Activated CD4-positive, alpha-beta T cell treated with anti-CD3 and anti-CD28 coated beads, Interleukin-2, amount 10 ng/mL, durations not matched to agents 7 days and 5 days (primary cell): Measurements from ENCODE around the gene BIRC5. TPM values are rescaled to one million over a fixed set of nuclear protein-coding genes. Genes with fewer than 3 reads are reported as not detected.
"Not testable (repeated sequence)": the region's sequence is repeated elsewhere in the genome, so short reads cannot be mapped to it uniquely, and the experiment has no call there.

ENCODE experiments used
- CTCF ChIA-PET: fragments of 350-600 bp; sonication (Branson Sonifier 250); formaldehyde crosslinking; loops from one replicate; lab custom pipeline; 2021; ENCODE audit warnings: antibody characterized with exemption; lab: Charles Lee
- POLR2A ChIA-PET: fragments of 350-600 bp; sonication (Branson Sonifier 250); formaldehyde crosslinking; loops from one replicate; lab custom pipeline; 2021; ENCODE audit warnings: antibody characterized with exemption; lab: Charles Lee
- DNase-seq: peaks from one replicate; pipeline ENCODE4 v3.0.0-alpha.2; 2020
- H3K27ac Mint-ChIP-seq: one replicate; pipeline ENCODE4 v1.8.0; 2021; ENCODE audit warnings: mild to moderate bottlenecking, moderate library complexity, mixed read lengths
- H3K27me3 Mint-ChIP-seq: one replicate; pipeline ENCODE4 v1.8.0; 2021; ENCODE audit warnings: mixed read lengths
- H3K36me3 Mint-ChIP-seq: one replicate; pipeline ENCODE4 v1.8.0; 2021; ENCODE audit warnings: low read depth, mixed read lengths
- H3K4me1 Mint-ChIP-seq: one replicate; pipeline ENCODE4 v1.8.0; 2021; ENCODE audit warnings: mixed read lengths
- H3K4me3 Mint-ChIP-seq: one replicate; pipeline ENCODE4 v1.8.0; 2021; ENCODE audit warnings: mild to moderate bottlenecking, moderate library complexity, mixed read lengths
- H3K9me3 Mint-ChIP-seq: one replicate; pipeline ENCODE4 v1.8.0; 2021; ENCODE audit warnings: mixed read lengths
- total RNA-seq, 2 experiments: library from RNA; stranded (reverse); gene quantifications; one replicate each; pipeline ENCODE4 v1.2.3, GENCODE V29; 2021

Gene BIRC5
- 100 to 1,000 TPM; 113 to 117 TPM for total RNA-seq

GRCh38 chr17:78214016-78214705 is at the start of gene BIRC5:
Gene BIRC5 (plus strand): TSS chr17:78214253. CDS start chr17:78214317, 64 bp downstream.
- Mint-ChIP-seq H3K4me3 (peak within 1 kb of the TSS; percentile 95), H3K4me1 (peaks cover 25% of the 10 kb centered on the region), H3K27me3 (no peaks in the 10 kb centered on the region), H3K27ac (peak within 1 kb of the TSS; percentile 95), H3K9me3 (no peaks in the 10 kb centered on the region), H3K36me3 (peaks cover 23% of the 10 kb centered on the region)
- DNase-seq, result peak; percentile 93
- ChIA-PET POLR2A (no interaction called here), CTCF (interaction anchor here (0.7 to 1.7 kb wide), 3 partner anchors 12 to 92 kb away, joined by 3 to 4 read pairs (median 3); no protein-coding TSS in a partner anchor)

- Mint-ChIP-seq H3K36me3 (no peaks in the 10 kb centered on the region), H3K9me3 (no peaks in the 10 kb centered on the region), H3K4me1 (peaks cover 8% of the 10 kb centered on the region), H3K27me3 (no peaks in the 10 kb centered on the region), H3K27ac (no peak overlapping the region), H3K4me3 (no peak overlapping the region)
- POLR2A ChIA-PET, result no interaction called here
- CTCF ChIA-PET, result interaction anchor here (1.5 to 1.9 kb wide), 2 partner anchors 20 to 27 kb away, joined by 4 to 5 read pairs; no protein-coding TSS in a partner anchor
- no peak for DNase-seq
Observed at GRCh38 chr17:78164748-78165607, 49.1 kb upstream of the BIRC5 start.

- ChIA-PET CTCF (interaction anchor here (0.8 kb wide), 1 partner anchor 10 kb away, joined by 3 read pairs; no protein-coding TSS in a partner anchor), POLR2A (no interaction called here)
- DNase-seq, result no peak
- peaks cover 2% of the 10 kb centered on the region for H3K36me3 Mint-ChIP-seq
- no peaks in the 10 kb centered on the region for H3K9me3 Mint-ChIP-seq
- H3K27ac Mint-ChIP-seq, result no peak overlapping the region
- H3K4me1 Mint-ChIP-seq, result peaks cover 16% of the 10 kb centered on the region
- no peak overlapping the region for H3K4me3 Mint-ChIP-seq
- H3K27me3 Mint-ChIP-seq, result no peaks in the 10 kb centered on the region
Observed at GRCh38 chr17:78166416-78166815, 47.6 kb upstream of the BIRC5 start.

GRCh38 chr17:78168242-78168902 is 45.7 kb upstream of the BIRC5 start, which contains the start of gene SYNGR2:
Gene SYNGR2 (plus strand): TSS chr17:78168581. CDS start chr17:78168617, 36 bp downstream.
- Mint-ChIP-seq H3K4me3 (peak within 1 kb of the TSS; percentile 69), H3K9me3 (no peaks in the 10 kb centered on the region), H3K36me3 (peaks cover 11% of the 10 kb centered on the region), H3K27me3 (no peaks in the 10 kb centered on the region), H3K4me1 (peaks cover 34% of the 10 kb centered on the region), H3K27ac (peak within 1 kb of the TSS; percentile 36)
- DNase-seq, result peak; percentile 88
- ChIA-PET CTCF (interaction anchor here (1.4 kb wide), 1 partner anchor 34 kb away, joined by 3 read pairs; no protein-coding TSS in a partner anchor), POLR2A (no interaction called here)

- Mint-ChIP-seq H3K4me1 (peaks cover 42% of the 10 kb centered on the region), H3K27me3 (no peaks in the 10 kb centered on the region), H3K4me3 (peak overlapping the region; percentile 69), H3K9me3 (no peaks in the 10 kb centered on the region), H3K36me3 (peaks cover 19% of the 10 kb centered on the region), H3K27ac (peak overlapping the region; percentile 31)
- CTCF ChIA-PET, result interaction anchor here (0.6 to 1.4 kb wide), 5 partner anchors 10 to 606 kb away, joined by 3 read pairs; no protein-coding TSS in a partner anchor
- DNase-seq, result peak; percentile 49
- POLR2A ChIA-PET, result no interaction called here
Observed at GRCh38 chr17:78168903-78169793, 44.9 kb upstream of the BIRC5 start.

- H3K36me3 Mint-ChIP-seq, result peaks cover 29% of the 10 kb centered on the region
- peaks cover 54% of the 10 kb centered on the region for H3K4me1 Mint-ChIP-seq
- H3K27ac Mint-ChIP-seq, result peak overlapping the region; percentile 32
- DNase-seq, result no peak
- CTCF ChIA-PET, result interaction anchor here (0.5 to 0.6 kb wide), 2 partner anchors 11 to 86 kb away, joined by 3 read pairs; no protein-coding TSS in a partner anchor
- H3K9me3 Mint-ChIP-seq, result no peaks in the 10 kb centered on the region
- peak overlapping the region; percentile 6 for H3K4me3 Mint-ChIP-seq
- POLR2A ChIA-PET, result no interaction called here
- H3K27me3 Mint-ChIP-seq, result no peaks in the 10 kb centered on the region
Observed at GRCh38 chr17:78170692-78171590, 43.1 kb upstream of the BIRC5 start.

GRCh38 chr17:78171591-78172248 is 42.3 kb upstream of the BIRC5 start:
- DNase-seq, H3K27me3 Mint-ChIP-seq, H3K27ac Mint-ChIP-seq, H3K9me3 Mint-ChIP-seq, H3K4me3 Mint-ChIP-seq: not testable (repeated sequence)
- Mint-ChIP-seq H3K36me3 (peaks cover 30% of the 10 kb centered on the region), H3K4me1 (peaks cover 62% of the 10 kb centered on the region)
- ChIA-PET POLR2A (interaction anchor here (0.6 kb wide), 1 partner anchor 14 kb away, joined by 3 read pairs; no protein-coding TSS in a partner anchor), CTCF (interaction anchor here (0.5 to 0.6 kb wide), 2 partner anchors 10 to 87 kb away, joined by 3 read pairs; no protein-coding TSS in a partner anchor)

- H3K27me3 Mint-ChIP-seq, result no peaks in the 10 kb centered on the region
- CTCF ChIA-PET, result interaction anchor here (0.6 kb wide), 1 partner anchor 56 kb away, joined by 3 read pairs; no protein-coding TSS in a partner anchor
- DNase-seq, result no peak
Observed at GRCh38 chr17:78172249-78173051, 41.6 kb upstream of the BIRC5 start.

GRCh38 chr17:78173097-78173715 is 40.8 kb upstream of the BIRC5 start:
- peak overlapping the region; percentile 15 for H3K4me3 Mint-ChIP-seq
- peaks cover 64% of the 10 kb centered on the region for H3K4me1 Mint-ChIP-seq
- H3K27ac Mint-ChIP-seq, result peak overlapping the region; percentile 92
- ChIA-PET POLR2A (interaction anchor here (0.7 kb wide), 1 partner anchor 526 kb away, joined by 3 read pairs; no protein-coding TSS in a partner anchor), CTCF (no interaction called here)
- H3K9me3 Mint-ChIP-seq, result no peaks in the 10 kb centered on the region
- H3K27me3 Mint-ChIP-seq, result no peaks in the 10 kb centered on the region
- peak; percentile 44 for DNase-seq
- H3K36me3 Mint-ChIP-seq, result peaks cover 30% of the 10 kb centered on the region

More at GRCh38 chr17:78172249-78173051, 41.6 kb upstream of the BIRC5 start:
- H3K36me3 Mint-ChIP-seq, result peaks cover 30% of the 10 kb centered on the region
- POLR2A ChIA-PET, result interaction anchor here (0.6 to 0.7 kb wide), 2 partner anchors 13 to 525 kb away, joined by 3 read pairs; no protein-coding TSS in a partner anchor
- H3K4me3 Mint-ChIP-seq, result no peak overlapping the region
- H3K9me3 Mint-ChIP-seq, result no peaks in the 10 kb centered on the region
- H3K27ac Mint-ChIP-seq, result peak overlapping the region; percentile 92
- peaks cover 67% of the 10 kb centered on the region for H3K4me1 Mint-ChIP-seq
